Neutrophil (primary cell): ENCODE data around the gene ECSCR.

ENCODE experiments used
- H3K27ac ChIP-seq: fragments of 200-600 bp; sonication (generic); 2 replicates; pipeline ENCODE4 v1.5.1; 2016; ENCODE audit warnings: mild to moderate bottlenecking, moderate library complexity
- H3K27me3 ChIP-seq: fragments of 200-600 bp; sonication (generic); 2 replicates; pipeline ENCODE4 v1.6.0; 2016; ENCODE audit warnings: mild to moderate bottlenecking
- H3K36me3 ChIP-seq: fragments of 200-600 bp; sonication (generic); 2 replicates; pipeline ENCODE4 v1.5.1; 2017
- H3K4me1 ChIP-seq, 2 experiments: fragments of 200-600 bp in 1 of 2; sonication (generic) in 1 of 2; 1 replicate in 1 of 2; 2 replicates in 1 of 2; pipeline versions ENCODE4 v1.5.1 to v1.6.1; 2013 to 2016; ENCODE audit warnings: low read depth in 1 of 2, low read length in 1 of 2, mild to moderate bottlenecking in 1 of 2, moderate library complexity in 1 of 2; ENCODE audit not compliant: control insufficient read depth in 1 of 2, insufficient read depth in 1 of 2
- H3K4me3 ChIP-seq, 2 experiments: fragments of 200-600 bp in 1 of 2; sonication (generic) in 1 of 2; 1 replicate in 1 of 2; 2 replicates in 1 of 2; pipeline ENCODE4 v1.5.1; 2013 to 2016; ENCODE audit warnings: low read depth in 1 of 2, low read length in 1 of 2, mild to moderate bottlenecking in 1 of 2, moderate library complexity in 1 of 2
- H3K9me3 ChIP-seq: fragments of 200-600 bp; sonication (generic); 2 replicates; pipeline ENCODE4 v1.5.1; 2016
- TF ChIP-seq, protein P1 (sequence below): fragments of 200-600 bp; sonication (generic); IDR thresholded peaks from 2 replicates; pipeline ENCODE4 v1.5.1; 2016; ENCODE audit warnings: antibody characterized with exemption

ECSCR gene

DNA sequence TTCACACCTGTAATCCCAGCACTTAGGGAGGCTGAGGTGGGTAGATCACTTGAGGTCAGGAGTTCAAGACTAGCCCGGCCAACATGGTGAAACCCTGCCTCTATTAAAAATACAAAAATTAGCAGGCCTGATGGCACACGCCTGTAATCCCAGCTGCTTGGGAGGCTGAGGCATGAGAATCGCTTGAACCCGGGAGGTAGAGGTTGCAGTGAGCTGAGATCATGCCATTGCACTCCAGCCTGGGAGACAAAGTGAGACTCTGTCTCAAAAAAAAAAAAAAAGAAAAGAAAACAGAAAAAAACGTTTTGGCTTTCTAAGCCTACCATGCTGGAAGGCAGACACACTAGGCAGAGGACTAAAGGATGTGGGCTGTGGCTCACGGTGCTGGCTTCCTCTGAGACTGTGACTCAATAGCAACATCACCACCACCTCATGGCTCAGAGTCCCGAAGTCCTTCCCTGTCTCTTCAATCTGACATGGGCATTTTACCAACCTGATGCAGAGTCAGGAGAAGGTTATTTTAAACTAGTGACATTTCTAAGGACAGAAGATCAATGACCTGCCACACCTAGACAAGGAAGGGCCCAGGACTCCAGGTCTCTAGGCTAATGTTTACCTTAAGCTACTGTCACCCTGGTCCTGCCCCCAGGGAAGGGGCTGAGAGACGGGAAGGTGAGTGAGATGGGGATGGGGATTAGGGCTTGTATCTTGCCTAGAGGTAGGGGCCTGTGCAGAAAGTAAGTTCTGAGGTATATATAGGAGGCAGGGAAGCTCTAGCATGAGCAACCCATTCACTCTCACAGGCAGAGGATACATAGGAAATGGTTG is 3.7 kb downstream of the ECSCR start:
- H3K9me3 ChIP-seq: no peaks in the 10 kb centered on the region
- no peak overlapping the region for H3K4me3 ChIP-seq
- no peak overlapping the region for H3K27ac ChIP-seq
- no peaks in the 10 kb centered on the region for H3K27me3 ChIP-seq
- H3K4me1 ChIP-seq: no peaks in the 10 kb centered on the region
- TF ChIP-seq, protein P1, sequence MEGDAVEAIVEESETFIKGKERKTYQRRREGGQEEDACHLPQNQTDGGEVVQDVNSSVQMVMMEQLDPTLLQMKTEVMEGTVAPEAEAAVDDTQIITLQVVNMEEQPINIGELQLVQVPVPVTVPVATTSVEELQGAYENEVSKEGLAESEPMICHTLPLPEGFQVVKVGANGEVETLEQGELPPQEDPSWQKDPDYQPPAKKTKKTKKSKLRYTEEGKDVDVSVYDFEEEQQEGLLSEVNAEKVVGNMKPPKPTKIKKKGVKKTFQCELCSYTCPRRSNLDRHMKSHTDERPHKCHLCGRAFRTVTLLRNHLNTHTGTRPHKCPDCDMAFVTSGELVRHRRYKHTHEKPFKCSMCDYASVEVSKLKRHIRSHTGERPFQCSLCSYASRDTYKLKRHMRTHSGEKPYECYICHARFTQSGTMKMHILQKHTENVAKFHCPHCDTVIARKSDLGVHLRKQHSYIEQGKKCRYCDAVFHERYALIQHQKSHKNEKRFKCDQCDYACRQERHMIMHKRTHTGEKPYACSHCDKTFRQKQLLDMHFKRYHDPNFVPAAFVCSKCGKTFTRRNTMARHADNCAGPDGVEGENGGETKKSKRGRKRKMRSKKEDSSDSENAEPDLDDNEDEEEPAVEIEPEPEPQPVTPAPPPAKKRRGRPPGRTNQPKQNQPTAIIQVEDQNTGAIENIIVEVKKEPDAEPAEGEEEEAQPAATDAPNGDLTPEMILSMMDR: no peak
- no peaks in the 10 kb centered on the region for H3K36me3 ChIP-seq

DNA sequence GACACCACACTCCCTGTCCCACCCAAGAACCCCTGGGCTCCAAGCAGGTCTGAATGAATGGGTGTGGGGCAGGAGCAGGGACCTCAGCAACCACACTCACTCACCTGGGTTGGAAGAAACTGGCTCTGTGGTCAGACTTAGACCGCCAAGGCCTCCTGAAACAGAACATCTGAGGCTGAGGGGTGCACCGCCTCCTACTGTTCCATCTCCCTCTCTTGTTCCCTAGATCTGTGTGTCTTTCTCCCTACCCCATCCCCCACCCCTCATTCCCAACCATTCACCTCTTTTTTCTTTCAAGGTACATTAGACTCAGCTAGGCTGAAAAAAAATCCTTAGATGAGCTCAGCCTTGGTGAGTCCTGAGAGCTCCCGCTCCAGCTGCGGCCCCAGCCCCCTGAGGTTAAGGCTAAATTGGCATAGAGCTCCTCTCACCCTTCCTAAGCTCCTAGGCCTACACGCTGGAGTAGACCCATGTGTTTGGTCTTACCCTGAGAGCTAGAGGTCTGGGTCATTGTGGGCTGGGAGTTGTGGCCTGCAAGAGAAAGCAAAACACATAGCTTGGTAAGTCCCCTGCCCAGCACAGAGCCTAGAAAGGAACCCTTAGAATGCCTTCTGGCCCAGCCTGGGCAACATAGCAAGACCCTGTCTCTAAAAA is 4.8 kb downstream of the ECSCR start:
- Histone ChIP-seq H3K9me3 (no peaks in the 10 kb centered on the region), H3K4me3 (no peak overlapping the region), H3K36me3 (no peaks in the 10 kb centered on the region), H3K27me3 (no peaks in the 10 kb centered on the region), H3K27ac (no peak overlapping the region), H3K4me1 (no peaks in the 10 kb centered on the region)
- TF ChIP-seq, protein P1: no peak

DNA sequence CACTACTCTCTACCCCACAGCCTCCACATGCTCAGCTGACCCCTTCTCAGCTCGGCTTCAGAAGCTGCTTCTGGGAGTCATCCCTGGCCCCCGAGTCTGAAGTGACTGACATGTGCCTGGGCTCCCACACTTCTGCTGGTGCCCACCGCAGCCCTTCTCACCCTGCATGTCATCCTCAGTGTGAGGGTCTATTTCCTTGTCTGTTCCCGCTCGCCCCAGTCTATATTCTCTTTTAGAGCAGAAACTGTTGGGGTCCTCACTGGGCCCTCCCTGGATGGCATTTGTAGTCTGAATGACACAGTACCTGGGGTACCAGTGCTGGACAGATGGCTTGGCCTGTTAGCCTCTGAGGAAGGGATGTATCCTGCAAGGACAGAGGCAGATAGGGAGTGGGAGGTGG is 5.3 kb downstream of the ECSCR start:
- H3K36me3 ChIP-seq: no peaks in the 10 kb centered on the region
- no peak overlapping the region for H3K4me3 ChIP-seq
- no peaks in the 10 kb centered on the region for H3K9me3 ChIP-seq
- no peak overlapping the region for H3K27ac ChIP-seq
- TF ChIP-seq, protein P1: no peak
- no peaks in the 10 kb centered on the region for H3K27me3 ChIP-seq
- H3K4me1 ChIP-seq: no peaks in the 10 kb centered on the region

DNA sequence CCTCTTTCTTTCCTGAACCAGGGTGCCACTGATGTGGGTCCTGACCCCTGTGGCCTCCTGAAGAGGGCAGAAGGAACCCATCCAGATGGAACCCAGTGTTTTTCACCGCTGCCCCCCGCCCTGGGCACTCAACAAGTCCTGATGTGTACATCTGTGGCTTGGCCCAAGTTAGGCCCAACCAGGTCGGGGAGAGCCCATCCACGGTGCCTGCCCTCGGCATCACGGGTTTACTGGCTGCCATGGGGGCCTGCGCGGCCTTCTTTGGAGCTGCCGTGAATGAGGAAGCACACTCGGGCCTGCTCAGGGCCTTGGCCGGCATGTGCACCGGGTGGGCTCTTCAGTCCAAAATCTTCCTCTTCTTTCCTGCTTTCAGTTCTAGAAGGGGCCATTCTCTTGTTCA is 5.8 kb downstream of the ECSCR start:
- no peaks in the 10 kb centered on the region for H3K4me1 ChIP-seq

DNA sequence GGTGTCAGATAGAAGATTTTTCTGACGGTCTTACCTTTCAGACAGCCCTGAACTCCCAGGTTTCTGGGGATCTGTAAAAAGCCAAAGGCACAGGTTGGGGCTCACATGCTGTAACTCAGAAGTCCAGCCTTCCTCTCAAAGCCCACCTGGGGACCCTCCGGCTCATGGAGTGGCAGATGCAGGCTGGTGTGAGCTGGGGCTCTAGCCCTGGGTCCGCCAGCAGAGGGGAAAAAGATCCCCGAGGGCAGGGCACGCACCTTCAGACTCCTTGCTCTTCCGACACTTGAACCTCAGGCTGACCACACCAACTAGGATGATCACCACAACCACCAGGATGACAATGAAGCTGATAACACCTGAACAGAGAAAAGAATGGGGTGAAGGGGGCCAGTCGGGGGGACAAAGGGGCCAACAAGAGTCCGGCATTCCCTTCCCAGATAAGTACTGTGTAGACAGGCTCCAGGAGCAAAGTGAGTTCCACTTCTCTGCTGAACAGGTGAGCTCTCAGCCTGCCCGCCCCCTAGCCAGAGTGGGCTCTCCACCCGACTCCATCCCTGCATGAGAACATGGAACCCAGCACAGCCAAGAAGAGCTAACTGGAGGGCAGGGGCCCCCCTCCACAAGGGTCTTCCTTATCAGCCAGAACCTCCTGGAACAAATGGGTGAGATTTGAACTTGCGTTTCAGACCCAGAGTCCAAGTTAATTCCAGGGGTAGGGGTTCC is 7.8 kb downstream of the ECSCR start:
- Histone ChIP-seq H3K27me3 (no peaks in the 10 kb centered on the region), H3K4me3 (no peak overlapping the region), H3K36me3 (no peaks in the 10 kb centered on the region), H3K9me3 (no peaks in the 10 kb centered on the region), H3K4me1 (no peaks in the 10 kb centered on the region), H3K27ac (no peak overlapping the region)
- TF ChIP-seq, protein P1: no peak

More for the DNA sequence above, 5.8 kb downstream of the ECSCR start:
- no peak overlapping the region for H3K4me3 ChIP-seq
- TF ChIP-seq, protein P1: no peak
- no peaks in the 10 kb centered on the region for H3K27me3 ChIP-seq
- no peak overlapping the region for H3K27ac ChIP-seq
- no peaks in the 10 kb centered on the region for H3K9me3 ChIP-seq
- H3K36me3 ChIP-seq: no peaks in the 10 kb centered on the region
